ENCODE measurements around the gene FILIP1L. TPM values are rescaled to one million over a fixed set of nuclear protein-coding genes. Genes with fewer than 3 reads are reported as not detected.

Gene FILIP1L
- total and polyA plus RNA-seq, 2 of the 8 experiments (the other 6 are each of a cell fraction or from before 2014, with no cell fraction given) = 0.06 to 0.09 TPM

GRCh38 chr3:100110162-100110561 is 4.1 kb downstream of the FILIP1L start:
- no peak overlapping the region for H3K18ac ChIP-seq (ENCODE audit: extremely low read depth, low read length)
- no peak overlapping the region for H4K8ac ChIP-seq (ENCODE audit: extremely low read depth, insufficient read depth, low read length)
- TF ChIP-seq NRF1 (IDR thresholded peaks at IDR 0.05; ENCODE audit: low read depth, low read length) (no peak), RFX5 (IDR thresholded peaks at IDR 0.05; ENCODE audit: borderline replicate concordance, low read depth, low read length) (no peak), GABPA (IDR thresholded peaks at IDR 0.05; ENCODE audit: borderline replicate concordance, insufficient read depth, low read length) (no peak)
- no peaks in the 10 kb centered on the region for H3K27me3 ChIP-seq (replicated peaks in 1 of 4; ENCODE audit: control insufficient read depth in 3 of 4, extremely low read depth in 1 of 4, insufficient read depth in 3 of 4, low read length in 3 of 4)
- no peak overlapping the region for H2AFZ ChIP-seq (ENCODE audit: low read length)
- ChIA-PET CTCF (ENCODE audit: partially characterized antibody) (interaction anchor here (0.7 to 3.8 kb wide), 5 partner anchors 9 to 41 kb away, joined by 3 to 11 read pairs (median 4); no protein-coding TSS in a partner anchor), POLR2A (ENCODE audit: partially characterized antibody) (no interaction called here)
- H3K79me2 ChIP-seq (ENCODE audit: control insufficient read depth in 1 of 2, insufficient read depth in 2 of 2, low read length in 2 of 2) = no peaks in the 10 kb centered on the region
- WGBS, 2 experiments (ENCODE audit: extremely low coverage in 1 of 2, insufficient coverage in 1 of 2, insufficient read length in 1 of 2, insufficient replicate concordance in 2 of 2, low coverage in 1 of 2, low lambda C conversion rate in 2 of 2, missing lambda C conversion rate in 1 of 2) = 81% methylated on average over 1 of the region's 1 CpG; no CpG with 5 or more reads in 1 of the 2 experiments
- FAIRE-seq = no peak
- H3K14ac ChIP-seq (ENCODE audit: insufficient read length) = no peak overlapping the region
- no peak overlapping the region for H3K4ac ChIP-seq (replicated peaks; ENCODE audit: insufficient read length, low read depth, low read length)
- H3K23ac ChIP-seq (ENCODE audit: insufficient read length) = no peak overlapping the region
- no peak overlapping the region for H3K4me3 ChIP-seq (ENCODE audit: extremely low read depth in 1 of 4, insufficient read depth in 2 of 4, low read depth in 3 of 4, low read length in 4 of 4)
- H3K56ac ChIP-seq (replicated peaks; ENCODE audit: insufficient read length, low read depth, low read length) = no peak overlapping the region
- no peak overlapping the region for H4K91ac ChIP-seq (replicated peaks; ENCODE audit: insufficient read length, low read length)
- H3K23me2 ChIP-seq (ENCODE audit: low read depth, low read length) = no peaks in the 10 kb centered on the region
- no peak overlapping the region for H2BK20ac ChIP-seq (ENCODE audit: low read length)
- no peak overlapping the region for H2BK15ac ChIP-seq (ENCODE audit: low read length)
- H2BK12ac ChIP-seq (ENCODE audit: low read depth, low read length) = no peak overlapping the region
- H2BK120ac ChIP-seq (replicated peaks; ENCODE audit: low read depth, low read length) = no peak overlapping the region
- DNase-seq (ENCODE audit: low read depth in 1 of 2, low spot score in 2 of 2) = no peak
- H2AK5ac ChIP-seq (ENCODE audit: low read depth, low read length) = no peak overlapping the region
- no peaks in the 10 kb centered on the region for H3K9me3 ChIP-seq (ENCODE audit: insufficient read depth in 2 of 2, low read depth in 1 of 2, low read length in 1 of 2)
- peaks cover 0 to 2% (median 0%) of the 10 kb centered on the region in 4 experiments; a peak in 1 of 7 replicates for H3K4me1 ChIP-seq (replicated peaks in 1 of 4; ENCODE audit: control insufficient read depth in 3 of 4, insufficient read depth in 4 of 4, low read length in 3 of 4)
- no peak overlapping the region for H3K27ac ChIP-seq (ENCODE audit: low read depth, low read length)
- no peaks in the 10 kb centered on the region for H3K36me3 ChIP-seq (ENCODE audit: control insufficient read depth in 2 of 4, insufficient read depth in 4 of 4, low read length in 3 of 4)
- no peak overlapping the region; a peak in 1 of 7 replicates for H3K9ac ChIP-seq (replicated peaks in 1 of 4; ENCODE audit: extremely low read depth in 1 of 4, low read depth in 3 of 4, low read length in 3 of 4)
- no peaks in the 10 kb centered on the region for H3K79me1 ChIP-seq (ENCODE audit: low read depth, low read length)
- H2BK5ac ChIP-seq (ENCODE audit: low read depth, low read length) = no peak overlapping the region
- H3K4me2 ChIP-seq (ENCODE audit: insufficient read depth in 1 of 2, low read depth in 2 of 2, low read length in 2 of 2) = no peak overlapping the region
- no peaks in the 10 kb centered on the region for H4K20me1 ChIP-seq (replicated peaks in 1 of 2; ENCODE audit: control insufficient read depth in 1 of 2, insufficient read depth in 2 of 2, low read length in 2 of 2)
- no peak overlapping the region for H4K5ac ChIP-seq (ENCODE audit: insufficient read length, low read depth, low read length)

All from H1 (cell line).